ENCODE results near the gene GADD45B.
"Not testable (repeated sequence)": the region's sequence is repeated elsewhere in the genome, so short reads cannot be mapped to it uniquely, and the experiment has no call there.

Gene GADD45B

DNA sequence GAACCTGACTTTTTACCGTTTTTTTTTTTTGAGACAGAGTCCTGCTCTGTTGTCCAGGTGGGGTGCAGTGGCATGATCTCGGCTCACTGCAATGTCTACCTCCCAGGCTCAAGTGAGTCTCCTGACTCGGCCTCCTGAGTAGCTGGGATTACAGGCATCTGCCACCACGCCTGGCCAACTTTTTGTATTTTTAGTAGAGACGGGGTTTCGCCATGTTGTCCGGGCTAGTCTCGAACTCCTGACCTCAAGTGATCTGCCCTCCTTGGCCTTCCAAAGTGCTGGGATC, 6.1 kb upstream of the GADD45B start:
- not testable (repeated sequence) for DNase-seq

DNA sequence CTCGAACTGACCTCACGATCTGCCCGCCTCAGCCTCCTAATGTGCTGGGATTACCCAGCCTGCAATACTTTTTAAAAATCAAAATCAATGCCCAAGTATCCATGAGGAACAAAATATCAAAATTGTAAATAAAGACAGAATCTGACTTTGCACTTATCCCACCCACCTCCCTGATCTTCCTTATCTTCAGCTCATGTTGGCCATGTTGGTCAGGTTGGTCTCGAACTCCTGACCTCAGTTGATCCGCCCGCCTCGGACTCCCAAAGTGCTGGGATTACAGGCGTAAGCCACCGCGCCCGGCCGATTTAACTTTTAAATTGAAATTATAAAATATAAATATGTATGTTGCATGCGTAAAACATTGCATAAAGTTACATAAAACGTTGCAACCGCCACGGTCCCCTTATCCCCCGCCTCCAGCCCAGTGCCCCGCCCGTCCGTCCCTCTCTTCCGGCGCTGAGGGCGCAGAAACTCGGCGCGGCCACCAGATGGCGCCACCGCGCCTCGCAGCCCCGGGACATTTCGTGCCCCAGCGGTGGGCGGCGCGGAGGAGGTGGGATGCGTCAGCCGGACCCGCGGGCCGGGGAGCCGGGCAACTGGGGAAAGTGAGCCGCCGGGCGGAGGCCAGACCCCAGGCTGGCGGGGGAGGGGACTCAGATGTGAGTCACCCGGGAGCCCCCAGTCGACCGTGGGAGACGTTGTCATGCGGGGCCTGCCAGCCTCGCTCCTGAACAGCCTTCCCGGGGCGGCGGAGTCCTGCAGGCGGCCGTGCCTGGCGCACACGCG, 1.5 kb upstream of the GADD45B start:
- no peak for DNase-seq

DNA sequence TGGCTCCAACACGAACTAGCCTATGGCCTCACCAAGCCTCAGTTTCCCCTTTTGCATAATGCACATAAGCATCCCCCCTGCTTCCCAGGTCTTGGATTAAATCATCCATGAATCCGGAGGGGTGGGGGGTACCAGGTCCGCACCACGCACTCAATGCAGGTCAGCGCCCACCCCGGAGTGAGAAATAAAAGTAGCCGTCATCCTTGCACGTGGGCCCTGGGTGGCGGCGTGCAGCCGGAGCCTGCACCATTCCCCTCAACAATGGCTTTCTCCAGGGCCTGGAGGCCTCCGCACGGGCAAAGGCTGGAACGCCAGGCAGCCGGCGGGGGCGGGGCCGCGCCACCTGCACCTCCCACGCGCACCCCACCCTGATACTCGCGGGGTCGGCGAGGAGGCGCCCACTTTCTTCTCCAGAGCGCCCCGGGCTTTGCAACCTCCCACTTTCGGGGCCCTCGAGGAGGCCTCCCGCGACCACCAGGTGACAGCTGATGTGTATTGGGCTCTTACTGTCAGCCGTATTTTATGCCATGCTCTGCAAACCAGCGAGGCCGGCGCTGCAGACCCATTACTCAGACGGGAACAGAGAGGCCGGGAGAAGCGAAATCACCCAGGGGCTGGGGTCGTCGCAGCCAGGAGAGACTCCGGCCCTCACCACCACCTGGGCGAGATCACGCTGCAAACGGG, 767 bp upstream of the GADD45B start:
- DNase-seq, result no peak

DNA sequence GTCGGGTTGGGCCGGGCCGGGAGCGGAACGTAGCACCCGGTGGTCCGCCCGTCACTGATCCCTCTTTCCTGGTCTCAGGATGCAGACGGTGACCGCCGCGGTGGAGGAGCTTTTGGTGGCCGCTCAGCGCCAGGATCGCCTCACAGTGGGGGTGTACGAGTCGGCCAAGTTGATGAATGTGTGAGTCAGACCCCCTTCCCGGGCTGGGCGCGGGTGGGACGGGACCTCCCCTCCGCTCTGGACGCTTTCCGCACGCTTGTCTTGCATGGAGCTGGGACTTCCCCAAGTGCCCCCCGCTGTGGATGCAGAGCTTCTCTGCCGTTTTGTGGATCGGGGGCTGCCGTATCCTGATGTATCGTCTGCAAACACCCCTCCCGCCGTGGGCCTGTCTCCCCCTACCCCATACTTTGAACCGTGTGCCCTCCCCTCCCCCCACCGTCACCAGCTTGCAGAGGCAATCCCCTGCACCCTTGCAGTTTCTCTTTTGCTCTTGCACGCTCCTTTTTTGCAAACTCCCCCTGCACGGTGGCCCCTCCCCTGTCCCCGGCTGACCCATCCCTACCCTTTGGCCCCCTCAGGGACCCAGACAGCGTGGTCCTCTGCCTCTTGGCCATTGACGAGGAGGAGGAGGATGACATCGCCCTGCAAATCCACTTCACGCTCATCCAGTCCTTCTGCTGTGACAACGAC, 669 bp downstream of the GADD45B start:
- no peak for DNase-seq

DNA sequence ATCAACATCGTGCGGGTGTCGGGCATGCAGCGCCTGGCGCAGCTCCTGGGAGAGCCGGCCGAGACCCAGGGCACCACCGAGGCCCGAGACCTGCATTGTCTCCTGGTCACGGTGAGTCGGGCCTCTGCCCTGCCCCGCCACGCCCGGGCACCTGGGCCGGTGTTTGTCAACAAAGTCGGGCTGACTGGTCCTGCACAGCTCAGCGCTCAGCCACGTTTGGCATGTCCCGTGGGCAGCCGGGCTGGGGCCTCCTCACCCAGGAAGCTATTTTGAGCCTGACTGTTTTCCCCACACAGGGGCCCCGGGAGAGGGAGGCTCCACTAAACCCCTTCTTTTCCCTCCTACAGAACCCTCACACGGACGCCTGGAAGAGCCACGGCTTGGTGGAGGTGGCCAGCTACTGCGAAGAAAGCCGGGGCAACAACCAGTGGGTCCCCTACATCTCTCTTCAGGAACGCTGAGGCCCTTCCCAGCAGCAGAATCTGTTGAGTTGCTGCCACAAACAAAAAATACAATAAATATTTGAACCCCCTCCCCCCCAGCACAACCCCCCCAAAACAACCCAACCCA, 1.3 kb downstream of the GADD45B start:
- no peak for DNase-seq

DNA sequence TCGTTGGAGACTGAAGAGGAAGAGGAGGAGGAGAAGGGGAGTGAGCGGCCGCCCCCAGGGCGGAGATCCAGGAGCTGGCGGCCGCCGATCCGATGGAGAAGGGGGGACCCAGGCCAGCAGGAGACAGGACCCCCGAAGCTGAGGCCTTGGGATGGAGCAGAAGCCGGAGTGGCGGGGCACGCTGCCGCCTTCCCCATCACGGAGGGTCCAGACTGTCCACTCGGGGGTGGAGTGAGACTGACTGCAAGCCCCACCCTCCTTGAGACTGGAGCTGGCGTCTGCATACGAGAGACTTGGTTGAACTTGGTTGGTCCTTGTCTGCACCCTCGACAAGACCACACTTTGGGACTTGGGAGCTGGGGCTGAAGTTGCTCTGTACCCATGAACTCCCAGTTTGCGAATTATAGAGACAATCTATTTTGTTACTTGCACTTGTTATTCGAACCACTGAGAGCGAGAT, 1.8 kb downstream of the GADD45B start:
- DNase-seq, result no peak

GRCh38 chr19:2478278-2478755, 2.4 kb downstream of the GADD45B start:
- peak; percentile 58 for DNase-seq

GRCh38 chr19:2478756-2479555, 3.0 kb downstream of the GADD45B start:
- no peak for DNase-seq

DNA sequence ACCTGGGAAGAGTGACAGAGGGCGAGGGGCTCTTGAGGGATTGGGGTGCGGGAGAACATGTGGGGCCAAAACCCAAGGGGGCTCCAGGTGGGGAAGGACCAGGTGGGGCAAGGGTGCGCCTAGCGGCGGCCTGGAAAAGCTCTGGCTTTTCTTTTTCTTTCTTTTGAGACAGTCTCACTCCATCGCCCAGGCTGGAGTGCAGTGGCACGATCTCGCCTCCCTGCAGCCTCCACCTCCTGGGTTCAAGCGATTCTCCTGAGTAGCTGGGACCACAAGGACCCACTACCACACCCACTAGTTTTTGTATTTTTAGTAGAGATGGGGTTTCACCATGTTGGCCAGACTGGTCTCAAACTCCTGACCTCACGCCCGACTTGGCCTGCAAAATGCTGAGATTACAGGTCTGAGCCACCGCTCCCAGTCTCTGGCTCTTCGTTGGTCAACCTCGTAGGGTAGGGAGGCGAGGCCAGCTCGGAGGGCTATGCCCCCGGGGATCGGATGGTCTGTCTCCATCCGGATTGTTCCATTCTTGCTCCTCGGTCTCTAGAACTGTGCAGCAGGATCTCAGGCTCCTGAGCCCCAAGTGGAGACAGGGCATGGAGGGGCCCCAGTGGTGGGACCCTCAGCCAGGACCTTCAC, 3.7 kb downstream of the GADD45B start:
- DNase-seq, result no peak

- no peak for DNase-seq
Observed at GRCh38 chr19:2481466-2481865, 5.5 kb downstream of the GADD45B start.

DNA sequence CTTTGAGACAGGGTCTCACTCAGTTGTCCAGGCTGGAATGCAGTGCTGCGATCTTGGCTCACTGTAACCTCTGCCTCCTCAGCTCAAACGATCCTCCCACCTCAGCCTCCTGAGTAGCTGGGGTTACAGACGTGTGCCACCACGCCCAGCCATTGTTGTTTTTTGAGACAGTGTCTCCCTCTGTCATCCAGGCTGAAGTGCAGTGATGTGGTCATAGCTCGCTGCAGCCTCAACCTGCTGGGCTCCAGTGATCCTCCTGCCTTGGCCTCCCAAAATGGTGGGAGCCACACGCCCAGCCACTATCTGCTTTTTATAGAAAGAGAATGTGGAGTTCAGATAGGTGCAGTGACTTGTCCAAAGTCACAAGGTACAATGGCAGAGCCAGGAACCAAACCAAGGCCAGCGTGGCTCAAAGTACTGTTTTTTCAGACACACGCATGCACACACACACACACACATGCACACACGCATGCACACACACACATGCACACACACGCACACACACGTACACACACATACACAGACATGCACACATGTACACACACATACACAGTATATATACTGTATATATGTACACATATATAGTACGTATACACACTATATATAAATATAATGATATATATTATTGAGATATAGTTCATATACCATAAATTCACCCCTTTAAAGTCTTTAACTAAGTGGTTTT, 6.6 kb downstream of the GADD45B start:
- DNase-seq, result no peak

GRCh38 chr19:2483084-2483483, 7.2 kb downstream of the GADD45B start:
- DNase-seq, result no peak

DNA sequence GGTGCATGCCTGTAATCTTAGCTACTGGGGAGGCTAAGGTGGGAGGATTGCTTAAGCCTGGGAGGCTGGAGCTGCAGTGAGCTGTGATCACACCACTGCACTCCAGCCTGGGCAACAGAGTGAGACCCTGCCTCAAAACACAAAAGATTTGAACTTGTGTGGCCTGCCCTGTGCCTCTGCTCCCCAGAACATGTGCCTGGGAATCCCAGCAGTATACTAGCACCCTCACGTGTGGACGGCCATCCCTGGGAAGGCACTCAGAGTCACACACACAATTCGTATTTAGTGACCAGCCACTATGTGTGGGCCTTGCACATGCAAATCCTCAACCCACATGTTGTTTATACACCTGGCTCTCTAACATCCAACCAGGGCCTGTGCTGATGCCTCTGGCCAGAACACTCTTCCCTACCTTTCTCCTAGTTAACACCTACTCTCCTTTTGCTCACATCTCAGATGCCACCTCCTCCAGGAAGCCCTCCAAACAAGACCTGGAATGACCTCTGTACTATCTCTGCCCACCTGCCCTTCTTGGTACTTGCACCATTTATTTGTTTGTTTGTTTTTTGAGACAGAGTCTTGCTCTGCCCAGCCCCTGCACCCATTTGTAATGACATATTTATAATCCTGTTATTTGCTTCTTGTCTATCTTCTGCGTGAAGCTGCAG, 7.7 kb downstream of the GADD45B start:
- no peak for DNase-seq

DNA sequence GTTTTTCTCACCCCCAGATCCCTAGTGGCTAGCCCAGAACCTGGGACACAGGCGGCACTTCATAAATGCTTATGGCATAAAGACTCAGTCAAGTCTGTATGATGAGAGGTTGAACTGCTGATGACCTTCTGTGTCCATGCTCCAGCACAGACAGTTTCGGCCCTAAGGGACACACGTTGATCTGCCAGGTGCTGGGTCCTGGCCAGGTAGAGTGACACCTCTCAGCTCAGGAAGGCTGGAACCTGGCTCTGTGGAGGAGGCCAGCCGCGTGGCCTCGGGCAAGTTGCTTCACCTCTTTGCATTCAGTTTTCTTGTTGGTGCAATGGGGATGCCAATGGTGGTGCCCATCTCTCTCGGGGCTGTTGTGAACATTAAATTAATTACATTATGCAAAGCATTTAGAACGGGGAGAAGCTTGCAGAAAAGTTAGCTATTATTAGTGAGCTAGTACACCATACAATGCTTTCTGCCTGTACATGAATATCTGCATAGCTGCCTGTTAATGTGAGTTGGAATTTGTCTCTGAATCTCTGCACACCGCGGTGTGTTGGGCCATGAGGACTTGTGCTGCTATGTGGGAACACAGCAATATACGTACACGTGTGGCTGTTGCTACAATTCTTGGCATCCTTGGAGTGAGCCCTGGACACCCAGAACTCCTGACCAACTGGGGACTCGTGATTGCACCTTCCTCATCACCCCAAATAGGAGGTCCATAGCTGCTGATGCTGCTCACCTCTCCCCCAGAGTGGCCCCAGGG, 8.4 kb downstream of the GADD45B start:
- DNase-seq, result no peak

GRCh38 chr19:2485428-2485827, 9.5 kb downstream of the GADD45B start:
- DNase-seq, result no peak

DNA sequence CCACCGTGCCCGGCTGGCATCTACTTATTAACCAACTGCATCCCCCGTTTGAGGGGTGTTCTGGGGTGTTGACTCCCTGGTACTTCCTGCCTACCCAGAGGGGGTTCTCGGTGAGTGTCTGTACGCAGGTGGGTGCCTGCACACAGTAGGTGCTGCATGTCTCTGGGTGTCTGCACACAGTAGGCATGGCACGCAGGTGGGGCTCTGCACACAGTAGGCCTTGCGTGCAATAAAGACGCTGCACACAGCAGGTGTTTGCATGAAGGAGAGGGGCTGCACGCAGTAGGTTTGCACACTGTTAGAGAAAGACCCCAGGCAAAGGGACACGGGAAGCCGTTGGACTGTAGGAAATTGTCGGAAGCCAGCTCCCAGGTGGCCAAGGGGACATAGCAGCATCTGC, 11.2 kb downstream of the GADD45B start:
- DNase-seq, result no peak

GRCh38 chr19:2487842-2488241, 11.9 kb downstream of the GADD45B start:
- no peak for DNase-seq

DNA sequence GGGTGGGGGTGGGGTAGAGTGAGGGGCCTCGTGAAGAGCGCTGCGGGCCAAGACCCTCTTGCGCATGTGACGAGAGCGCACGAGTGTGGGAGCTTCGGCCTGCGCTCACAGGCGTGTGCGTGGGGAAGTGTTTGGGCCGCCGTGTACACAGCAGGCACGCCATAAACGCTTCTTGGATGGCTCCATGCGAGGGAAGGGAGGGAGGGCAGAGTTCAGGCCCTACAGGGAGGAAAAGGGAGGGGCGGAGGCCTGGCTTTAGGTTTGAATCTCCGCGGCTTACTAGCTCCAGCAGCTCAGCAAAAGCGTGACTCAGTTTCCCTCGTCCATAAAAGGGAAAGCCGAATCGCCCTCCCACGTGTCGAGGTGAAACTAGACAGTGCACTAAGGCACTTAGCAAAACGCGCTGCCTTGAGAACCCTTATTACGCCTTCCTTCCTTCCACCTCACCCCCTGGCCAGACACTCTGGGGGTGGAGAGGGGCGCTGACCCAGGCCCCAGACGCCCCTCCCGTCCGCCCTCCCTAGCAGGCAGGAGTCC, 12.5 kb downstream of the GADD45B start:
- DNase-seq, result no peak

- DNase-seq, result no peak
Observed at GRCh38 chr19:2488942-2489731, 13.2 kb downstream of the GADD45B start.

Data from DMS 273 treated with DMSO at 0.1 percent for 48 hours (cell line).